22Rv1 (cell line): ENCODE data around the gene ZNF716.
"Not testable (repeated sequence)": the region's sequence is repeated elsewhere in the genome, so short reads cannot be mapped to it uniquely, and the experiment has no call there.

Experiments
- H3K27ac ChIP-seq: fragments of 450-650 bp; 2 replicates; pipeline ENCODE4 v1.5.1; 2017
- ZFX ChIP-seq: fragments of 450-650 bp; IDR thresholded peaks from 2 replicates; pipeline ENCODE4 v1.6.1; 2017; ENCODE audit warnings: antibody characterized with exemption, borderline replicate concordance
- TF ChIP-seq, protein P1 (sequence below): fragments of 450-650 bp; IDR thresholded peaks from 2 replicates; pipeline ENCODE4 v1.5.1; 2017; ENCODE audit warnings: mild to moderate bottlenecking

ZNF716 gene

DNA sequence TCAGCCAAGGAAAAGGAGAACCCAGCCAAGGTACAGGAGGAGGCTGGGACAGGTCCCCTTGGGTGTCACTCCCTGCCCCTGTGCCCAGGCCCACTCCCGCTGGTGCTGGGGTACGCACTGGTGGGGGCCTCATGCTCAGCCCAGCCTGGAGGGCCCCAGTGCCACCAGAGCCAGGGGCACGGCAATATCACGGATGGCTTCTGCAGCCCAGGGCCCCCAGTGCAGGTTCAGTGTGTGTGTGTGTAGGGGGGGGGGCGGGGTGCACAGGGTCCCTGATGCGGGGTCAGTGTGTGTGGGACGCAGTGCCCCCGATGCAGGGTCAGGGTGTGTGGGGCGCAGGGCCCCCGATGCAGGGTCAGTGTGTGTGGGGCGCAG is 23.4 kb upstream of the ZNF716 start:
- TF ChIP-seq ZFX = no peak
- TF ChIP-seq, protein P1, sequence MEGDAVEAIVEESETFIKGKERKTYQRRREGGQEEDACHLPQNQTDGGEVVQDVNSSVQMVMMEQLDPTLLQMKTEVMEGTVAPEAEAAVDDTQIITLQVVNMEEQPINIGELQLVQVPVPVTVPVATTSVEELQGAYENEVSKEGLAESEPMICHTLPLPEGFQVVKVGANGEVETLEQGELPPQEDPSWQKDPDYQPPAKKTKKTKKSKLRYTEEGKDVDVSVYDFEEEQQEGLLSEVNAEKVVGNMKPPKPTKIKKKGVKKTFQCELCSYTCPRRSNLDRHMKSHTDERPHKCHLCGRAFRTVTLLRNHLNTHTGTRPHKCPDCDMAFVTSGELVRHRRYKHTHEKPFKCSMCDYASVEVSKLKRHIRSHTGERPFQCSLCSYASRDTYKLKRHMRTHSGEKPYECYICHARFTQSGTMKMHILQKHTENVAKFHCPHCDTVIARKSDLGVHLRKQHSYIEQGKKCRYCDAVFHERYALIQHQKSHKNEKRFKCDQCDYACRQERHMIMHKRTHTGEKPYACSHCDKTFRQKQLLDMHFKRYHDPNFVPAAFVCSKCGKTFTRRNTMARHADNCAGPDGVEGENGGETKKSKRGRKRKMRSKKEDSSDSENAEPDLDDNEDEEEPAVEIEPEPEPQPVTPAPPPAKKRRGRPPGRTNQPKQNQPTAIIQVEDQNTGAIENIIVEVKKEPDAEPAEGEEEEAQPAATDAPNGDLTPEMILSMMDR = no peak
- no peak overlapping the region for H3K27ac ChIP-seq

GRCh38 chr7:57427146-57427545 is 22.8 kb upstream of the ZNF716 start:
- TF ChIP-seq ZFX = no peak
- TF ChIP-seq, protein P1 = no peak

DNA sequence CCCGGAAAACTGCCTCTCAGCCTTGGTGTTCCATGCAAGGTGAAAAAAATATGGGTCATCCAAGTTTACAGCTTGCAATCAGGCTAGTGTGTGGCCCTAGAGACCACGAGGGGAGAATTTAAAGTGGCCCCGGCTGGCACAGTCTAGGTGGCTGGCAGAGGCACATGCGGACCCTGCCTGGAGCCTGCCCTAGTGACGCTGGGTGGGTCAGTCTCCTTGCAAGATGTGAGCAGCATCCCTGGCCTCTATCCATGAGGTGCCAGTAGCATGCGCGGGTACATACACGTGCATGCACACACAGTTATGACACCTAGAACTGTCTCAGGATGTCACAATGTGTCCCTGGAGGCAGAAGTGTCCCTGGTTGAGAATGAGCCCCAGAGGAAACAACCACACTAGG is 22.4 kb upstream of the ZNF716 start:
- H3K27ac ChIP-seq = no peak overlapping the region
- TF ChIP-seq, protein P1 = no peak
- TF ChIP-seq ZFX = no peak

More at GRCh38 chr7:57427146-57427545, 22.8 kb upstream of the ZNF716 start:
- no peak overlapping the region for H3K27ac ChIP-seq

GRCh38 chr7:57432583-57432982 is 17.4 kb upstream of the ZNF716 start:
- no peak for TF ChIP-seq ZFX
- TF ChIP-seq, protein P1 = no peak
- H3K27ac ChIP-seq = no peak overlapping the region

GRCh38 chr7:57437581-57437980 is 12.4 kb upstream of the ZNF716 start:
- no peak for TF ChIP-seq ZFX
- TF ChIP-seq, protein P1 = no peak
- no peak overlapping the region for H3K27ac ChIP-seq

DNA sequence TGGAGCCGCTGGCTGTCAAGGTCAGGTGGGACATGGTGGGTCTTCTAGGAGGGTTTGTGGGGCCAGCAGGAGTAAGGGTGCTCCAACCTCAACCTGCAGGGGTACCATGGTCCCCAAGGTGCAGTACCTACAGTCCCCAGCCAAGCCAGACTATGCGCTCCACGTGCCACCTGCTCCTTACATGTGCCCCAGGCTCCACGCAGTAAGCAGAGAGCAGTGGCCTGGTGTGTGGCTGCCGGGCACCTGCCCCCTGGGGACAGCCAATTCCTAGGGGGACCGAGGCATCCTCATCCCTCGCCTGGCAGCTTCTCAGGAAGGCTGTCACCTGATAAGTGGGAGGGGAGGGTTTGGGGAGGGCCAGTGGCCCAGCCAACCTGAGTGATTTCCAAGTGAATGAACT is 11.7 kb upstream of the ZNF716 start:
- TF ChIP-seq, protein P1 = no peak
- no peak for TF ChIP-seq ZFX
- H3K27ac ChIP-seq = no peak overlapping the region

GRCh38 chr7:57443567-57443966 is 6.4 kb upstream of the ZNF716 start:
- no peak for TF ChIP-seq ZFX
- TF ChIP-seq, protein P1 = no peak

GRCh38 chr7:57469186-57469828 is 19.3 kb downstream of the ZNF716 start:
- not testable (repeated sequence) for H3K27ac ChIP-seq

More at GRCh38 chr7:57443567-57443966, 6.4 kb upstream of the ZNF716 start:
- H3K27ac ChIP-seq = no peak overlapping the region
